Activated CD8-positive, alpha-beta T cell treated with anti-CD3 and anti-CD28 coated beads, Interleukin-2, amount 10 ng/mL, durations not matched to agents 7 days and 5 days (primary cell): ENCODE data around the gene MAN2B2. TPM values are rescaled to one million over a fixed set of nuclear protein-coding genes. Genes with fewer than 3 reads are reported as not detected.

ENCODE experiments used
- ATAC-seq: fragments of 150-1000 bp; cut with Tn5 transposase; one replicate; pipeline ENCODE4 v1.10.0; 2021; ENCODE audit warnings: moderate library complexity
- CTCF ChIA-PET: fragments of 350-600 bp; sonication (Branson Sonifier 250); formaldehyde crosslinking; loops from one replicate; lab custom pipeline; 2021; ENCODE audit warnings: antibody characterized with exemption; lab: Charles Lee
- POLR2A ChIA-PET: fragments of 350-600 bp; sonication (Branson Sonifier 250); formaldehyde crosslinking; loops from one replicate; lab custom pipeline; 2021; ENCODE audit warnings: antibody characterized with exemption; lab: Charles Lee
- DNase-seq: peaks from one replicate; pipeline ENCODE4 v3.0.0-alpha.2; 2020
- H3K27ac Mint-ChIP-seq: one replicate; pipeline ENCODE4 v1.8.0; 2021; ENCODE audit warnings: mild to moderate bottlenecking, mixed read lengths
- H3K27me3 Mint-ChIP-seq: one replicate; pipeline ENCODE4 v1.8.0; 2021; ENCODE audit warnings: low read depth, mixed read lengths
- H3K36me3 Mint-ChIP-seq: one replicate; pipeline ENCODE4 v1.8.0; 2021; ENCODE audit warnings: low read depth, mixed read lengths
- H3K4me1 Mint-ChIP-seq: one replicate; pipeline ENCODE4 v1.8.0; 2021; ENCODE audit warnings: low read depth, mixed read lengths
- H3K4me3 Mint-ChIP-seq: one replicate; pipeline ENCODE4 v1.8.0; 2021; ENCODE audit warnings: mild to moderate bottlenecking, mixed read lengths
- H3K9me3 Mint-ChIP-seq: one replicate; pipeline ENCODE4 v1.8.0; 2022; ENCODE audit warnings: mixed read lengths; ENCODE audit not compliant: insufficient read depth
- total RNA-seq, 2 experiments: library from RNA; stranded (reverse); gene quantifications; one replicate each; pipeline ENCODE4 v1.2.3, GENCODE V29; 2021

The MAN2B2 gene
- total RNA-seq, 2 experiments from 2014 or later, result 27.6 to 29.1 TPM

DNA sequence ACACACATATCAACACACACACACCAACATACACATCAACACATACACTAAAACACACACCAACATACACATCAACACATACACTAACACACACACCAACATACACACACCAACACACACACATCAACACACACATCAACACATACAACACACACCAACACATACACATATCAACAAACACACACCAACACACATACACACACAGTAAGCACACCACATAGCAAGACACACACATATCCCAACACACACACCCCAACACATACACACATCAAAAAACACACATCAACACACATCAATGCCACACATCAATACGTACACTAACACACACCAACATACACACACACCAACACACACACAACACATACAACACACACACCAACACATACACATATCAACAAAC lies 40.9 kb upstream of the MAN2B2 start:
- H3K4me1 Mint-ChIP-seq, result no peaks in the 10 kb centered on the region
- H3K4me3 Mint-ChIP-seq, result no peak overlapping the region
- POLR2A ChIA-PET, result no interaction called here
- DNase-seq (no peak), ATAC-seq (no peak)
- CTCF ChIA-PET, result no interaction called here
- H3K36me3 Mint-ChIP-seq, result no peaks in the 10 kb centered on the region
- H3K27me3 Mint-ChIP-seq, result no peaks in the 10 kb centered on the region
- H3K9me3 Mint-ChIP-seq, result no peaks in the 10 kb centered on the region
- no peak overlapping the region for H3K27ac Mint-ChIP-seq

DNA sequence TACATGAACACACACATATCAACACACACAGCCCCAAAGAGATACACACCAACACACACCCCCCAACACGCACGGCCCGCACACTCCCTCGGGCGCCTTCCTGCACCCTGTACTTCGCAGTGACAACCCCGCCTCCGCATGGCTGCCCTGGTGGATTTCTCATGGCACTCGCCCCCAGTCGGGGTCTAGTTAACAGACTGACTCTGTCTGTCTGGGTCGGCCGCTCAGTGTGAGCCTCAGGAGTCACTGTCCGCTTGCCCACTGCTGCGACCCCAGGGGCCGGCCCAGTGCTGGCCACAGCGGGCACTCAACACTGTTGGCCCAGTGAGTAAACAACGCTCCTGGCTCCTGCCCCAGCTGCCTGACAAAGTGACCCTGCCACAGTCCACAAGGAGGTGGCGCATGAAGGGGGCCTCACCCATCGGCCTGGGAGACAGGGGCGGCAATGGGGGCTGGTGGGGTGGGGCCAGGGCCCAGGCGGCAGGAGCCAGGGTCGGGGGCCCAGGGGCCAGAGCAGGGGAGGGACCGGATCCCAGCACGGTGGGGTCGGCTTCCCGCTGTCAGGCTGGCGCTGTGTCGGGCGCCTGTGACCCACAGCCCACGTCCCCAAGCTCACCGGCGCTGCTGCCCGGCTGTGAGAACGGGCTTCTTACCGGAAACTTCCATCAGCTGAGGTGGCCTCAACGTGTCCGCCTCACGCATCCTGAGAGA lies 40.2 kb upstream of the MAN2B2 start:
- Mint-ChIP-seq H3K27me3 (no peaks in the 10 kb centered on the region), H3K4me3 (no peak overlapping the region), H3K4me1 (no peaks in the 10 kb centered on the region), H3K36me3 (no peaks in the 10 kb centered on the region), H3K27ac (no peak overlapping the region), H3K9me3 (no peaks in the 10 kb centered on the region)
- ChIA-PET POLR2A (no interaction called here), CTCF (no interaction called here)
- ATAC-seq, result no peak
- no peak for DNase-seq

DNA sequence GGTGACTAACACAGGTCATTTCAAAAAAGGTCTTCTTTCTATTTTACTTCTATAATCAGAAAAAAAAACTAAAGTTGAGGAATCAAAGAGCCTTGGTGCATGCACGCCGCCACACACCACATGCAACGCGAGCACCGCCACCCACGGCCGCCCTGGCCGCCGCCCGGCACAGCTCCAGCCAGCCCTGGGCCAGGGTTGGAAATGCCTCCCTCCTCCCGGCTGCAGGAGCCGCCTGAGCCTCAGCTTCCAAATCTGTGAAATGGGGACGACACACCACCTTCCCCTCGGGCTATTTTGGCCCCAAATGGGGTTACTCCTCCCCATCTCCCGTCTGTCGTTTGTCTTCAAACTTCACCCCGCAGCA lies 39.7 kb upstream of the MAN2B2 start:
- Mint-ChIP-seq H3K4me1 (no peaks in the 10 kb centered on the region), H3K27me3 (no peaks in the 10 kb centered on the region), H3K9me3 (no peaks in the 10 kb centered on the region), H3K4me3 (no peak overlapping the region), H3K27ac (no peak overlapping the region), H3K36me3 (no peaks in the 10 kb centered on the region)
- ChIA-PET CTCF (no interaction called here), POLR2A (no interaction called here)
- DNase-seq, result no peak
- no peak for ATAC-seq

DNA sequence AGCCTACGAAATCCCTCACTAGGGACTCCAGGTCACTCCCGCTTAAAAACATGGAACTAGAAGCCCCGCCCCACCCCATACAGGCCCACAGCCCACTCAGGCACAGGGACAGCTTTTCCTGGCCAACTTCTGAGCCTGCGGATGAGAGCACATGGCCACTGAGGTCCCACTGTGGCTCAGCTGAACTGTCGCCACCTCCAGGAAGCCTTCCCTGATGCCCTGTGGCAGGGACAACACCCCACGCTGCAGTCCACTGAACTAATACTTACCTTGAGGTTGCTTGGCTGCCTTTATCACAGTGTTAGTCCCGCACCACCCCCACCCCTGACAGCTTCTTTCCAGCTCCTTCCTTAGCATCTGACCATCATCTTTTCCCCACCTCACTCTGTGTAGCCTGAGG lies 39.3 kb upstream of the MAN2B2 start:
- no peaks in the 10 kb centered on the region for H3K9me3 Mint-ChIP-seq
- ATAC-seq (no peak), DNase-seq (no peak)
- no peaks in the 10 kb centered on the region for H3K27me3 Mint-ChIP-seq
- H3K36me3 Mint-ChIP-seq, result no peaks in the 10 kb centered on the region
- POLR2A ChIA-PET, result no interaction called here
- CTCF ChIA-PET, result no interaction called here
- no peak overlapping the region for H3K4me3 Mint-ChIP-seq
- H3K4me1 Mint-ChIP-seq, result no peaks in the 10 kb centered on the region
- H3K27ac Mint-ChIP-seq, result no peak overlapping the region

DNA sequence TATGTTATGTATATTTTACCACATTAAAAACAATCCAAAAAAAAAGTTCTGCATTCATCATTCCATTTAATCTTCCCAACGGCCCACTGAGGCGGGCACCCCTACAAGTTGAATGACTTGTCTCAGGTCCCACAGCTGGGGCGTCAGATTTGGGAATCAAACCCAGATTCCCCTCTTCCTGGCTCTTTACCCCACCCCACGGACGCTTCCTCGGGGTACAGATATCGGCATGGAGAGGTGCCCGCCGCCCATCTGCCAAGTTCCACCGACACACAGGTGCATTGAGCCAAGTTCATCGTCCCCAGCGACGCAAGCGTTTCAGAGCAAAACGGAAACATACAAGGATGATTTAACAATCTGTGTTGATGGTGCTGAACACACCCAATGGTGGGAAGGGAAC lies 36.9 kb upstream of the MAN2B2 start:
- Mint-ChIP-seq H3K4me1 (no peaks in the 10 kb centered on the region), H3K4me3 (no peak overlapping the region), H3K27me3 (no peaks in the 10 kb centered on the region), H3K9me3 (no peaks in the 10 kb centered on the region), H3K36me3 (no peaks in the 10 kb centered on the region), H3K27ac (no peak overlapping the region)
- POLR2A ChIA-PET, result no interaction called here
- DNase-seq, result no peak
- ATAC-seq, result no peak
- CTCF ChIA-PET, result no interaction called here

DNA sequence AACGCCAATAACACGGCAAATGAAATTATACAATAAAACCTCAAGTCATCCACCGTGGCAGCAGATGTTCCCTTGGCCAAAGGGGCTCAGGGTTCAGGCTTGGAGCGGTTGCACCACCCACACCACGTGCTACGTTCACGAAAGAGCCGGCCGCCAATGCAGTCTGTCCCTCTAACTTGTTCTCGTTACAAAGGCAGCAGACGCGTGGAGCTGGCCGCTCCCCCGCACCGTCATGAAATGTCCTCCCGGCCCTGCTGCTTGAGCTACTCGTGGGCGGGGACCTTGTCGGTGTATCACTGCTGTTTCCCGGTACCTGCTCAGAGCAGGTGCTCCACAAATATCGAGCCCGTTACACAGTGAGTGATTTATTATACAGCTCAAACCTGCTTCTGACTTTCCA lies 36.4 kb upstream of the MAN2B2 start:
- no peak for ATAC-seq
- Mint-ChIP-seq H3K4me3 (no peak overlapping the region), H3K36me3 (no peaks in the 10 kb centered on the region), H3K9me3 (no peaks in the 10 kb centered on the region), H3K4me1 (no peaks in the 10 kb centered on the region), H3K27ac (no peak overlapping the region), H3K27me3 (no peaks in the 10 kb centered on the region)
- CTCF ChIA-PET, result no interaction called here
- POLR2A ChIA-PET, result no interaction called here
- DNase-seq, result no peak

DNA sequence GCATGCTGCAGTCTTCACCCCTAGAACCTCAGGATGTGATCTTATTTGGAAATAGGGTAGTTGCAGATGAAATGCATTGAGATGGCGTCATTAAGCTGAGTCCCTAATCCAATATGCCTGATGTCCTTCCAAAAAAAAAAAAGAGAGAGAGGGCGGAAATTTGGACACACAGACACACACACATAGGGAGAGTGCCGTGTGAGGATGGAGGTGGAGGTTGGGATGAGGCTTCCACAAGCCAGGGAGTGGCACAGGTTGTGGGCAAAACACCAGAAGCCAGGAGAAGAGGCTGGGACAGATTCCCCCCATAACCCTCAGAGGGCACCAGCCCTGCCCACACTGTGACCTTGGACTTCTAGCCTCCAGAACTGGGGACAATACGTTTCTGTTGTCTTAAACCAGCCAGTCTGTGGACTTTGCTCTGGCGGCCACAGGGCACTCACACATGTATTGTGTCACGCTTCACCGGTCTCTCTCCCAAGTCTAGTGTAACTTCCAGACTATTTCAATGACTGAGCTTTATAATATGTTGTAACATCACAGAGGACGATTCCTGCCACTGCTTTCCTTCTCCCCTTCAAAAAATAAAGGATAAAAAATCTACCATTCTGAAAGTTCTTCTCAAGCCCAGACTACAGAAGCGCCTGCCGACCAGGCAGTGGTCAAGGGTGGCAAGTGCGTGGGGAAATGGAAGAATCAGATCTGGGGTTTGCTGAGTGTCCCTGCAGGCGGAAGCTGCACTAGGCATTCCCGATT lies 35.8 kb upstream of the MAN2B2 start:
- Mint-ChIP-seq H3K27me3 (no peaks in the 10 kb centered on the region), H3K27ac (no peak overlapping the region), H3K4me1 (no peaks in the 10 kb centered on the region), H3K9me3 (no peaks in the 10 kb centered on the region), H3K4me3 (no peak overlapping the region), H3K36me3 (no peaks in the 10 kb centered on the region)
- DNase-seq (no peak), ATAC-seq (no peak)
- ChIA-PET POLR2A (no interaction called here), CTCF (no interaction called here)

DNA sequence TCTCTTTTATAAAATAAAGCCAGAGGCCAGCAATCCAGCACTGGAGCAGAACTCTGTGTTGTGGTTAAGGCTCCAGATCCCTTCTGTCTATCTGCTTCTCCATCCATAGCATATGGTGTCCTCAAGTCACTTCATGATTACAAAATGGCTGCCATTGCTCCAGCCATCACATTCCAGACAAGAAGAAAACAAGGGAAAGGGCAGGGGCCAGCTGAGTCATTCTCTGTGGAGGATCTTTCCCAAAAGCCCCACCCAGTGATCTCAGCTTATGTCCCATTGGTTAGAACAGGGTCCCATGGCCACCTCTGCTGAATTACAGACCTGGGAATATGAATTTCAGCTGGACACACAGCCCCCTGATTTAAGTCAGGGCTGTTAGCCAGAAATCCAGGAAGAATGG lies 34.1 kb upstream of the MAN2B2 start:
- Mint-ChIP-seq H3K27ac (no peak overlapping the region), H3K27me3 (no peaks in the 10 kb centered on the region), H3K4me1 (no peaks in the 10 kb centered on the region), H3K4me3 (no peak overlapping the region), H3K36me3 (no peaks in the 10 kb centered on the region), H3K9me3 (no peaks in the 10 kb centered on the region)
- POLR2A ChIA-PET, result no interaction called here
- DNase-seq (no peak), ATAC-seq (no peak)
- CTCF ChIA-PET, result no interaction called here

DNA sequence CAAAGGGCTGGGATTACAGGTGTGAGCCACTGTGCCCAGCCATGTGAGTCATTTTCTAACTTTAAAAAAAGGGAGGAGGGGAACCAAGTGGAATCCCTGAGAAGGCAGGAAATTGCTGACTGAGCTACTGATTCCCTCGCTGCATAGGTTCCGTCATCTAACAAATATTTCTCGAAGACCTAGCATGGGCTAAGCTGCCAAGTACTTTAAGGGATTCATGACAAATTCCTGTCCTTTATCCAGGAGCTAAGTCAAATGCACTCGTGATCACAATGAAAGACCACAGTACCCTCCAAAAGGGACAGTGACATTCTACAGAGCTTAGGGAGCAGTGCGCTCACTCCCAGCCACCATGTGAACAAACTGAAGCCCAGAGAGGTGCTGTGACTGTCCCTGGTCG lies 33.2 kb upstream of the MAN2B2 start:
- Mint-ChIP-seq H3K9me3 (no peaks in the 10 kb centered on the region), H3K27ac (no peak overlapping the region), H3K4me3 (no peak overlapping the region), H3K4me1 (no peaks in the 10 kb centered on the region), H3K36me3 (no peaks in the 10 kb centered on the region), H3K27me3 (no peaks in the 10 kb centered on the region)
- DNase-seq, result no peak
- ATAC-seq, result no peak
- ChIA-PET CTCF (no interaction called here), POLR2A (no interaction called here)

DNA sequence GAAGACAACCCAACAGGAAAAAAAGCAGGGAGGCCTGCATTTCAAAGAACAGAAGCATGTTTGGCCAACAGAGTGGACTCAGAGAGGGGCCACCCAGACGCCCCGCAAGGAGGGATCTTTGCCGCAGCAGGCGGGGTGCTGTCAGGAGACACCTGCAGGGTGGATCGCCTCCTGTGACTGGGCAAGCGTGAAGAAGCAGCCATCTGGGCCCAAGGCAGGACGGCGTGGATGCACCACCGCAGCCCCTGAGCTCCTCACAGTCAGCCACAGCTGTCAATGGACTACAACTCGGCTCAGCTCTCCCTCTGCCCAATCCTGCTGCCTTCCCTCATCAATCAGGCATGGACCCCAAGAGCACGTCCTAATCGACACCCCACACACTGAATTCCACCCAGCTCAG lies 32.0 kb upstream of the MAN2B2 start:
- Mint-ChIP-seq H3K36me3 (no peaks in the 10 kb centered on the region), H3K9me3 (no peaks in the 10 kb centered on the region), H3K27ac (no peak overlapping the region), H3K4me1 (no peaks in the 10 kb centered on the region), H3K4me3 (no peak overlapping the region), H3K27me3 (no peaks in the 10 kb centered on the region)
- ATAC-seq, result no peak
- ChIA-PET POLR2A (no interaction called here), CTCF (no interaction called here)
- DNase-seq, result no peak

DNA sequence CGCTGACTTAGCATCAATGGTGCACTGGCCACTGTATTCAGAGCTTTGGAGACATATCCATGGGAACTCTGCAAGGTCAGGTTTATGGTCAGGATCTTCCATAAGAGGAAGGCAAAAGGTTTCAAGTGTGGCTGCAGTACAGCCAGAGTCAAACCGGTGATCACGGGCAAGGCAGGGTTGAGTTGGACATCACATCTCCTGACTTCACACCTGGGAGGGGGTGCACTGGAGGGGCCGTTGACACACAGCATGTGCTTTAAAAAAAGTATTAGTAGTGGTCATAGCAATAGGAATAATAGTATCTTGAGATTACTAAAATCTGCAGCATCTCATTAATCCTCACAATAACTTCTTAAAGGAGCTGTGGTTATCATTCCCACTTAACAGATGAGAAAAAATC lies 28.9 kb upstream of the MAN2B2 start:
- POLR2A ChIA-PET, result no interaction called here
- CTCF ChIA-PET, result interaction anchor here (0.6 to 2.1 kb wide), 15 partner anchors 10 to 560 kb away, joined by 3 to 6 read pairs (median 3); partner anchors contain the start of gene MAN2B2
- Mint-ChIP-seq H3K9me3 (no peaks in the 10 kb centered on the region), H3K36me3 (no peaks in the 10 kb centered on the region), H3K27me3 (no peaks in the 10 kb centered on the region), H3K27ac (no peak overlapping the region), H3K4me1 (no peaks in the 10 kb centered on the region), H3K4me3 (no peak overlapping the region)
- DNase-seq, result no peak
- ATAC-seq, result no peak

DNA sequence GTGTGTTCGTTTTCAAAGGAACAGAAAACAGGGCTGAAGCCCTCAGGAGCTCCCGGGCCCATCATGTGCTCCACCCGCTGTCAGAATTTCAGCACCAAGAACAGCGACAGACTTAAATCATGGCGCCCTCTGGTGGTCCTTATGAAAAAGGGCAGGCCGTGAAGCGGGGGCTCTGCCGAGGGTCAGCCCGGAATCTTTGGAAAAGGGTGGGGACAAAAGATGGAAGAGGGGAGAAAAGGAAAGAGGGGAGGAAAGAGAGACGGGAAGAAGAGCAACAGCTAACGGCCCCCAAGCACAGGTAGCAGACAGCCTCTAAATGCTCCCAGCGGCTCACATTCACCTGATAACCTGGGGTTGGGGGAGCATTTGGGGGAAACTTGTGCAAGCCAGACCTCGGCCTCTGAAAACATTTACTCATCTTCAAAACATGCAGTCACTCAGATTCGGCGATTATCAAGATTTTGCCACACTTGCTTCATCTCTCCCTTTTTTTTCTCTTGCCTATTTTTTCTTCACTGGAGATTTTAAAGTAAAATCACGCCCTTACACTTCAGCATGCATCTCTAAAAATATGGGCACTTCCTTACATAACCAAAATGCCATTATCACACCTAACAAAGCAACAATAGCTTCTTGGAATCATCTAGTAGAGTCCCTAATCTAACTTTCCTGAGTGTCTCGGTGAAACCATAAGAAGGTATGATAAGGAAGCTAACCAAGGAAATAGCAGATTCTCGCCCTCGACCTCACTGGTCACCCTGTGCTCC lies 28.1 kb upstream of the MAN2B2 start:
- no peaks in the 10 kb centered on the region for H3K27me3 Mint-ChIP-seq
- H3K4me3 Mint-ChIP-seq, result no peak overlapping the region
- no peaks in the 10 kb centered on the region for H3K36me3 Mint-ChIP-seq
- DNase-seq (peak; percentile 69), ATAC-seq (peak; percentile 85)
- ChIA-PET POLR2A (interaction anchor here (0.6 kb wide), 1 partner anchor 73 kb away, joined by 6 read pairs; no protein-coding TSS in a partner anchor), CTCF (interaction anchor here (0.6 to 2.1 kb wide), 15 partner anchors 9 to 561 kb away, joined by 3 to 6 read pairs (median 3); partner anchors contain the start of gene MAN2B2)
- H3K4me1 Mint-ChIP-seq, result no peaks in the 10 kb centered on the region
- H3K27ac Mint-ChIP-seq, result no peak overlapping the region
- H3K9me3 Mint-ChIP-seq, result peaks cover 5% of the 10 kb centered on the region
